Activated naive CD4-positive, alpha-beta T cell treated with anti-CD3 and anti-CD28 coated beads, Interleukin-2, amount 10 ng/mL, durations not matched to agents 7 days and 5 days (primary cell): ENCODE measurements around the gene NEDD9.

Source experiments
- CTCF ChIA-PET: fragments of 350-600 bp; sonication (Branson Sonifier 250); formaldehyde crosslinking; loops from one replicate; lab custom pipeline; 2021; ENCODE audit warnings: antibody characterized with exemption; lab: Charles Lee
- DNase-seq: peaks from one replicate; pipeline ENCODE4 v3.0.0-alpha.2; 2020
- H3K27ac Mint-ChIP-seq: one replicate; pipeline ENCODE4 v1.8.0; 2021; ENCODE audit warnings: mild to moderate bottlenecking, moderate library complexity, mixed read lengths
- H3K27me3 Mint-ChIP-seq: one replicate; pipeline ENCODE4 v1.8.0; 2021; ENCODE audit warnings: mild to moderate bottlenecking, mixed read lengths
- H3K36me3 Mint-ChIP-seq: one replicate; pipeline ENCODE4 v1.8.0; 2021; ENCODE audit warnings: mixed read lengths
- H3K4me1 Mint-ChIP-seq: one replicate; pipeline ENCODE4 v1.8.0; 2021; ENCODE audit warnings: mixed read lengths
- H3K4me3 Mint-ChIP-seq: one replicate; pipeline ENCODE4 v1.8.0; 2021; ENCODE audit warnings: mild to moderate bottlenecking, moderate library complexity, mixed read lengths
- H3K9me3 Mint-ChIP-seq: one replicate; pipeline ENCODE4 v1.8.0; 2021; ENCODE audit warnings: mixed read lengths

The NEDD9 gene

DNA sequence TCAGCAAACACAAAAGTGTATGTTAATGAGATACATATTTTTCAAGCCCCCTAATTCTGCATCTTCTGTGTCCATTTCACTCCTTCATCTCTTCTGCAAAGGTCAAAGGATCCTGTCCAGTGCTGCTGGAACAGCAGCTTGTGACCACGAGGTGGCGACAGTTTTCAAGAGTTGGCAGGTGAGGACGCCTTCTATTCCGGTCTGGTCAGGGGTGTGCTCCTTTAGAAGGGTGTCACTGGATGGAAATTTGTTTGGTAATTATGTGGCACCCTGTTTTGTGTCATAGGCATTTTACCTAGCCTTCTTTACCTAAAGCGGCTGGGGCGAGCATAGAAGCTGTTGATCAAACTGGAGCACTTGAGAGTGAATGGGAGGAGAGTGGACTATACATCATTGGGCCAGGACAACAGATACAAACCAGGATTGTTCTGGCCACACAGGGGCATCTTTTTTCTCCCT lies 88.0 kb downstream of the NEDD9 start:
- no peaks in the 10 kb centered on the region for H3K4me1 Mint-ChIP-seq
- H3K9me3 Mint-ChIP-seq, result no peaks in the 10 kb centered on the region
- peak; percentile 83 for DNase-seq
- H3K27me3 Mint-ChIP-seq, result peaks cover 15% of the 10 kb centered on the region
- H3K36me3 Mint-ChIP-seq, result no peaks in the 10 kb centered on the region
- no peak overlapping the region for H3K27ac Mint-ChIP-seq
- H3K4me3 Mint-ChIP-seq, result no peak overlapping the region
- CTCF ChIA-PET, result interaction anchor here (0.5 to 5.4 kb wide), 13 partner anchors 9 to 431 kb away, joined by 3 to 101 read pairs (median 6); no protein-coding TSS in a partner anchor

DNA sequence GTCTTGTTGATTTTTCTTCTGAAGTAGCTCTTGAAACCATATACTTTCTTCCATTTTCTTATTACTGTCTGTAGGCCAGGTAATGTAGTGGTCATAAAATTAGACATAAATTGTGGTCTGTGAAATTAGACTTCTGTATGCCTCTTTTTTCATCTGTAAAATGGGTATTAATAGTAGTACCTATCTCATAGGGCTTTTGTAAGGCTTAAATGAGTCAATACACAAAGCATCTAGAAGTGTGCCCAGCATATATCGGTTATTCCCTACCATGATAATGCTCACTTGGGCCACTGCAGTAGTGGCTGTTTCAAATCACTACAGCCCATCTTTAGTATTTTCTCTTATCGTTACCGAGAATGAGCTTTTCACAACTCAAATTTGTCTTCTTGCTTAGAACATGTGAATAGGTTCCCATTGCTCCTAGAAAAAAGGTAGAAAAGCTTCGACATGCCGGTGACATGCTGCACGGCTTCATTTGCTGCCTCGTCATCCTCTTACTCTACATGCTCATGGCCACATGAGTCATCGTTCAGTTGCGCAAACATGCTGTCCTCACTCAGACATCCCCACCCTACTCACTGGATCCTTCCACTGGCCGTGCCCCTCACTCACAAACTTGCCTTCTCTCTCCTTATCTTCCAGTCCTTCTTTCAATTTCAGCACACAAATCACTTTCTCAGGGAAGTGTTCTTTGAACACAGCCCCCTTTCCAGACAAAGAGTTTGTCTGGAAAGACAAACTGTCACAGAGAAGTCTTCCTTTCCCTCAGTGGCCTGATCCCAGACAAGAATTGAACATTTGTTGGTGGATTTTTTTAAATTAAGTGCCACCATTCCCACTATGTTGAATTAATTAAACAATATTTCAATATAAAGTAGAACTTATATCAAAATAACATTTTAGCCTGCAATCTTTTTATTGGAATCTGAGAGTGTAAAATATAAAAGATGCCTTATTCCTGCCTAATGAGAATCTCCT lies 88.8 kb downstream of the NEDD9 start:
- CTCF ChIA-PET, result interaction anchor here (0.5 to 5.4 kb wide), 18 partner anchors 10 to 432 kb away, joined by 3 to 101 read pairs (median 4); no protein-coding TSS in a partner anchor
- Mint-ChIP-seq H3K27ac (no peak overlapping the region), H3K27me3 (peaks cover 15% of the 10 kb centered on the region), H3K4me1 (no peaks in the 10 kb centered on the region), H3K4me3 (no peak overlapping the region), H3K9me3 (no peaks in the 10 kb centered on the region), H3K36me3 (no peaks in the 10 kb centered on the region)
- no peak for DNase-seq

DNA sequence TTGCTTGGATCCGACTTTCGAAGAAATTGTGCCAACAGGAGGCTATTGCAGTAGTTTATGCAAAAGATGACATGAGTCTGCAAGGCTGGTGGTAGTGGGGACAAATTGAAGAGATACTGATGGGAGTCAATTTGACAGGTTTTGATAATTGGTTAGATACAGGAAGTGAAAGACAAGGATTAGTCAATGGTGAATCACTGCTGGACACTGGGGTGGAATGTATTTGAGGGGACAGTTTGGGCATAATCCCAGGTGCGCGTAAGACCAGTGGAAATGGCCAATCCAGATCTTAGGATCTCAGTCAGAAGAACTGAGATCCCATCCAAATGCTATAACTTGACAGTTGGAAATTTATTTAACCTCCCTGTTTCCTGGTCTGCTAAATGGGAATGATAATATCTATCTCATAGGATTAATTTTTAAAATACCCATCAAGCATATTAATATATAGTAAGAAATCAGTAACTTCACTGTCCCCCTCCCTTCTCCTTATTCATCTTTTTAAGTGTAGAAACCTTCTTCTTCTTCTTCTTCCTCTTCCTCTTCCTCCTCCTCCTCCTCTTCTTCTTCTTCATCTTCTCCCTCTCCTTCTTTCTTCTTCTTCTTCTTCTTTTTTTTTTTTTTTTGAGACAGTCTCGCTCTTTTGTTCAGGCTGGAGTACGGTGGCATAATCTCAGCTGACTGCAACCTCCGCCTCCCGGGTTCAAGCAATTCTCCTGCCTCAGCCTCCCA lies 90.0 kb downstream of the NEDD9 start:
- Mint-ChIP-seq H3K27me3 (peaks cover 15% of the 10 kb centered on the region), H3K4me1 (no peaks in the 10 kb centered on the region), H3K36me3 (no peaks in the 10 kb centered on the region), H3K4me3 (no peak overlapping the region), H3K27ac (no peak overlapping the region), H3K9me3 (no peaks in the 10 kb centered on the region)
- DNase-seq, result no peak
- CTCF ChIA-PET, result interaction anchor here (1.0 to 5.4 kb wide), 6 partner anchors 12 to 356 kb away, joined by 3 to 101 read pairs (median 4); no protein-coding TSS in a partner anchor

DNA sequence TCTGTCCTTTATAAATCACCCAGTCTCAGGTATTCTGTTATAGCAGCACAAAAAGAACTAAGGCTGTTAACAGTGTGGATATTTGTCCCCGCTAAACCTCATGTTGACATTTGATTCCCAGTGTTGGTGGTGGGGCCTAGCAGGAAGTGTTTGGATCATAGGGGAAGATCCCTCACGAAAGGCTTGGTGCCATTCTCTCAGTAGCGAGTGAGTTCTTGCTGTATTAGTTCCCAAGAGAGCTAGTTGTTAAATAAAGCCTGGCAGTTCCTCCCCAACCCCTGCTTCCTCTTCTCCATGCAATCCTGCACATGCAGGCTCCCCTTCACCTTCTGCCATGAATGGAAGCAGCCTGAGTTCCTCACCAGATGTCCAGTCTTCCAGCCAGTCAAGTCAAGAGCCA lies 91.2 kb downstream of the NEDD9 start:
- Mint-ChIP-seq H3K4me1 (no peaks in the 10 kb centered on the region), H3K27me3 (peaks cover 15% of the 10 kb centered on the region), H3K9me3 (no peaks in the 10 kb centered on the region), H3K27ac (no peak overlapping the region), H3K4me3 (no peak overlapping the region), H3K36me3 (no peaks in the 10 kb centered on the region)
- no peak for DNase-seq
- CTCF ChIA-PET, result interaction anchor here (0.6 kb wide), 1 partner anchor 280 kb away, joined by 3 read pairs; no protein-coding TSS in a partner anchor

DNA sequence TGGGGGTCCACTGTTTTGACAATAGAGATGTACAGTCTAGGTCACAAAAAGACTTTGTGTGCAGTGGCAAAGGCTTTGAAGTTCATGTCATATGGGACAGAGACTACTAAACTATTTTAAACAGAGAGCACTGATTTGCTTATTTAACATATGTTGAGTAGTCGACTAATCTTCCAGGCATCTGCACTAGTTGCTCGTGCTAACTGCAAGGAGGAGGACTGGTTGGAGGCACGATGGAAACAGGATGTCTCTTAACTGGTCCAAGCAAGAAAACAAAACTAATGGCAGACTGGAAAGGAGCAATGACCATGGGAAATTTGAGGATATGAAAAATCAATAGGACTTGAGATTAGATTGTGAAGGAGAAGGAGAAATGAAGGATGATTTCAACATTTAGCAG lies 92.4 kb downstream of the NEDD9 start:
- CTCF ChIA-PET, result interaction anchor here (0.6 to 1.6 kb wide), 2 partner anchors 33 to 356 kb away, joined by 3 to 6 read pairs; no protein-coding TSS in a partner anchor
- H3K4me3 Mint-ChIP-seq, result no peak overlapping the region
- H3K9me3 Mint-ChIP-seq, result no peaks in the 10 kb centered on the region
- no peak for DNase-seq
- H3K27ac Mint-ChIP-seq, result no peak overlapping the region
- H3K27me3 Mint-ChIP-seq, result peaks cover 15% of the 10 kb centered on the region
- no peaks in the 10 kb centered on the region for H3K4me1 Mint-ChIP-seq
- peaks cover 7% of the 10 kb centered on the region for H3K36me3 Mint-ChIP-seq

DNA sequence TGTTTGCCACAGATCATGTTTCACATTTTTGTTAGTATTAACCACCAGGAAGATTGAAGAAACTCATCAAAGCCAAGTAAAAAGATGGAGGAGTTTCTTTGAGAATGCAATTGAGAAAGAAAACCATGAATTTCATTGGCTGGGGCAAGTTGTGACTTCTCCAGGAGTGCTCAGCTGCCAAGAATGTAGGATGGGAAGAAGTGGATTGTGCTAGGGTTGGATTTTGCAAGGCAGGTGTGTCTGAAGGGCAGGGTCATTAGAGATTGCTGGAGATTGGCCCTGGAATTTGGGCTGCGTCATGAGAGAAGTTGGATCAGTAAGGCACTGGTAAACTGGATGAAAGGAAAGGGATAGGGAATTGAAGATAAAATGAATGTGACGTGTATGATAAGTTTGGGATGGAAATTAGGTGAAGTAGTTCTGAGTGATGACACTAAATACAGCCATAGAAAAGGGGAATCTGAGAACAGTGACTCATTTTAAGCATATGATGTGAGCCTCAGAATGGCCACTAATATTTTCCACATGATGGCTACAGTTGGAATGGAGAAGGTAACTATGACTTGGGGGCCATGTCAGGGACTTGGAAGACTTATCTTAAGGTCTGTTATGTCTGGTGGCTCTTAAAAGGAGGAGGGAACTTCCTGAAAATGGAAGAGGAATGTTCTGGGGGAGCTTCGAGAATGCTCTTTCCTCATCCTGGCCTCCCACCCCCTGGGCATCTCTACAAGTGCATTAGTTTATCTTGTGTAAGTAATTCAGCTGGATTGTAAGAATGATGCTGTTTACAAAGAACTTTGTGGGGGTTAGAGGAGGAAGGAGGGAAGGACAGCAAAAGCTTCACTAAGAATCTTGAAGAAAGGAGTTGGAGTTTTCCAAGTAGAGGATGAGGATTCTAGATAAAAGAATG lies 93.2 kb downstream of the NEDD9 start:
- Mint-ChIP-seq H3K27me3 (peaks cover 13% of the 10 kb centered on the region), H3K36me3 (peaks cover 12% of the 10 kb centered on the region), H3K4me3 (no peak overlapping the region), H3K4me1 (no peaks in the 10 kb centered on the region), H3K9me3 (no peaks in the 10 kb centered on the region), H3K27ac (no peak overlapping the region)
- CTCF ChIA-PET, result interaction anchor here (0.6 to 1.6 kb wide), 2 partner anchors 32 to 357 kb away, joined by 3 to 6 read pairs; no protein-coding TSS in a partner anchor
- no peak for DNase-seq

DNA sequence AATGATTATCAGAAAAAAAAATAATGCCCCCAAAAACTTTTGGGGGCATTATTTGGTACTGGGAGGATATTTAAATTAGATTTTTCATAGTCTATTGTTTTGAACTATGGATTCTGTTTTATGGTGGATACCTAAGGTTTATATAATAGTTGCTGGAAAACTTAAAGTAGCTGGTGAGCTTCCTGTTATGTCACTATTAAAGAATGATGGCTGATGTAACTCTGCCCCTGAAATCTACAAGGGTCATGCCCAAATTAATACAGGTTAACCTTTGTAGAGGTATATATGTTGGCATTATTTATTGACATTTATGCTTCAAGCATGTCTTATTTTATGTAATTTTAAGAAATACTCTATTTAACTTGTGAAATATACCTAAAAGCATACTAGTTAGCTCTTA lies 95.7 kb downstream of the NEDD9 start:
- no peaks in the 10 kb centered on the region for H3K27me3 Mint-ChIP-seq
- CTCF ChIA-PET, result interaction anchor here (0.8 to 2.1 kb wide), 2 partner anchors 13 to 359 kb away, joined by 4 to 11 read pairs; no protein-coding TSS in a partner anchor
- no peak for DNase-seq
- H3K4me3 Mint-ChIP-seq, result no peak overlapping the region
- no peaks in the 10 kb centered on the region for H3K4me1 Mint-ChIP-seq
- no peak overlapping the region for H3K27ac Mint-ChIP-seq
- H3K36me3 Mint-ChIP-seq, result peaks cover 12% of the 10 kb centered on the region
- no peaks in the 10 kb centered on the region for H3K9me3 Mint-ChIP-seq
